ENCODE data around the gene PCED1B.
A peak's percentile ranks its signal among the peaks of the same experiment; 100 is the strongest.
"Not testable (repeated sequence)": the region's sequence is repeated elsewhere in the genome, so short reads cannot be mapped to it uniquely, and the experiment has no call there.

The PCED1B gene, protein sequence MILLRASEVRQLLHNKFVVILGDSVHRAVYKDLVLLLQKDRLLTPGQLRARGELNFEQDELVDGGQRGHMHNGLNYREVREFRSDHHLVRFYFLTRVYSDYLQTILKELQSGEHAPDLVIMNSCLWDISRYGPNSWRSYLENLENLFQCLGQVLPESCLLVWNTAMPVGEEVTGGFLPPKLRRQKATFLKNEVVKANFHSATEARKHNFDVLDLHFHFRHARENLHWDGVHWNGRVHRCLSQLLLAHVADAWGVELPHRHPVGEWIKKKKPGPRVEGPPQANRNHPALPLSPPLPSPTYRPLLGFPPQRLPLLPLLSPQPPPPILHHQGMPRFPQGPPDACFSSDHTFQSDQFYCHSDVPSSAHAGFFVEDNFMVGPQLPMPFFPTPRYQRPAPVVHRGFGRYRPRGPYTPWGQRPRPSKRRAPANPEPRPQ

DNA sequence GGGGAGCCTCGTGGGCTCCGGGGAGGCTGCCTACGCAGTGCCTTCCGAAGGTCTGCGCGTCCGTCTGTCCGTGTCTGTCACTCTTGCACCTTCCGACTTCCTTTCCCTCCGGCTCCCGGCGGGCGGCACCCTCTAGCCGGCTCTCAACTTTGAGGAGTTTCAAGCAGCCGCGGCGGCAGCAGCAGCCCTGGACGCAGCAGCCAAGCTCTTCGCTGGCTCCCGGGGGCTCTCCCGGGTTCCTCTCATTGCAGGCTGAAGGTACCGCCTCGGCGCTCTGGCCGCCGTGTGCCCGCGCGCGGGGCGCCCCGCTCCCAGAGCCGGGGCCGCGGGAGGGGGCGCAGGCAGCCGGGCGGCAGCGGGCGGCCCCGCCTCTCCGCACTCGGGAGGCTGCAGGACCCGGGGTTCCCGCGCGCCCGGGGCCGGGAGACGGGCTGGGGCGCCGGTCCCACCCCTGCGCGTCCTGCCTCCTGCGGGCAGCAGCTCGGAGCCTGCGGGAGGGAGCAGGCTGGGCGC is at the start of gene PCED1B, which contains the start of gene AMIGO2:
PCED1B (plus strand) TSS at position 154 of the 513 bp plus-strand sequence. CDS start 155,443 bp downstream, outside the sequence.
AMIGO2 (minus strand) TSS at position 492 of the 513 bp plus-strand sequence. CDS start 957 bp downstream, outside the sequence.
- DNase-seq, result peak; percentile 77

DNA sequence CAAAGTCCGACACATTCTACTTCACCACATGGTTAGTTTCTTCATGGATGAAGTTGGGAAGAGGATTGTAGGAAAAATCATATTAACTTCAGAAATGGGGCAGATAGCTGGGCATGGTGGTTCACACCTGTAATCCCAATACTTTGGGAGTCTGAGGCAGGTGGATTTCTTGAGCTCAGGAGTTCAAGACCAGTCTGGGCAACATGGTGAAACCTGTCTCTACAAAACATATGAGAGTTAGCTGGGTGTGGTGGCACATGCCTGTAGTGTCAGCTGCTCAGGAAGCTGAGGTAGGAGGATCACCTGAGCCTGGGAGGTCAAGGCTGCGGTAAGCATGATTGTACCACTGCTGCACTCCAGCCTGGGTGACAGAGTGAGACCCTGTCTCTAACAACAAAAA is 49.5 kb upstream of the PCED1B start:
- DNase-seq, result no peak

DNA sequence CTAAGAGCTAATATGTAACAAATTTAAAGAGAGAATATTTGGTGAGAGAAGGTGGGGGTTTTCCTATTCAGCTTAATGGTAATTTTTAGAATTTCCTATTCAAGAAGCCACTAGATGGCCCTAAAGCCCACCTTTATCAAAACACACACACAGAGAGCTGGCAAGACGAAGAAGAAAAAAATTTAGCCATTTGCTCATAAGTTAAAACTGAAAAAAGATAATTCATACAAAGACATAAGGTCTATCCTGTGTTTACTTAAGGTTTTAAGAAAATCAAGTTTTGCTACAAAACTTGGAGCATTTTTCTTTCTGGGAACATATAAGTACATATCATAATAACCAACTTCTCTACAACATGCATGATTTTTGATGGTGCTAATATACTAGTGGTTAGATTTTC is 46.8 kb upstream of the PCED1B start:
- DNase-seq, result peak; percentile 37

DNA sequence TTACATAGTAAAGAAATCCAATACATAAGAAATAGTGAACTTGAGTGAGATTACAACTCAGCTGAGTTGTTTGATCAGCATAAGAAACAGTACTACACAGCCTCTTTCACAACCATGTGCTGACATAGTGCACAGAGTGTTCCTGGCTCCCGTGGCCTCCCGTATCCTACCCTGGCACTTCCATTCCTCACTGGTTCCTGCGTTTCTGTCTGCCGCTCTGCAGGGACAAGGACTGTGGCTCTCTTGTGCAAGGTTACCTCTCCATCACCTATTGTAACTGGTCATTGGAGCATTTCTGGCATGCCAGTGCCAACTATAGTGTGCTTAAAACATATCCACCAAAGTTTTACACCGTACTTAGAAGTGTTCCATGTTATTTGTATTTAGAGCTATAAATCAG is 46.3 kb upstream of the PCED1B start:
- no peak for DNase-seq

DNA sequence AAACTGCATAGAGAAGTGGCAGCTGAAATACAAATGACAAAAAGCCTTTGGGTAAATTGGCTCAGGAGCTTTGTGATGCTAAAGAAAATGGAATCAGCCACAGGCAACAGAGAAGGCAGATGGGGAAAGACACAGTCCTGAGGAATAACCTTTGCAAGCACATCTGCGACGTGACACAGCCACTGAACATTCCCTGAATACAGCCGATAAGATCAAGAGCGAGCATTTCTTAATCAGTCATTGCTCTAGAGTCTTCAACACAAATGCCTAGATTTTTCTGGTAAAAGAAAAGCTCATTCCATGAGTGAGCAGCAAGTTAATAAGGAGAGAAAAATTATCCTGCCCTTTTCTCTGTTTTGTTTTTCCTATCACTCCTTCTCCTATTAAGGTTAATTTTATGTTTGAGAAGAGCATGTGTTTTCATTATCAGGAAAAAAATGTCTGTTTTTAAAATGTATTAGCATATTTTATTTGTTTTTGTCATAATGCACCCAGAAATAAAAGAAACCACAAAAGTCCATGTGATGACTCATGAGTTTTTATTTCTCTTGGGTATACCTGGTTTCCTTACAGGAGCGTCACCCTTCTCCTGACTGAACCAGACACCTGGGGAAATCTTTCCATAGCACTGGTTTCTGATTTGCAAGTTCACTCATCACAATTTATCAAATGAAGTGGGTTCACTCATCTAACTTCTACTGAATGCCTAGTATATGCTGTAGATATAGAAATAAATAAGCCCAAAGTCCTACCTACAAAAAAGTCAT is 45.4 kb upstream of the PCED1B start:
- DNase-seq, result no peak

DNA sequence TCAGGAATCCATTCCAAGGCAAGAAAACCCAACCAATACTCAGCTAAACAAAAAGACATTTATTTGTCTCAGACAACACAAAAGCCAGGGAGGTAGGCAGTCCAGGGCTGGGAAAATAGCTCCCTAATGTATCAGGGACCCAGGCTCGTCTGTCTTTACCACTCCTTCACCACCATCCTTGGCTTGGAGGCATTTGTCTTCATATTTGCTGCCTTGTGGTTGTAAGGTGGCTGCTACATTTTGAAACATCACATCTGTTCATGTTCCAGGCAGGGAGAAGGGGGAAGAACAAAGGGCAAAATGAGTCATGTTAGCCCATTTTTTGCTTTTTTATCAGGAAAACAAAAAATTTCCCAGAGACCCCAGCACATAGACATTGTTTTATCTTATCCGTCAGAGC is 44.8 kb upstream of the PCED1B start:
- no peak for DNase-seq

DNA sequence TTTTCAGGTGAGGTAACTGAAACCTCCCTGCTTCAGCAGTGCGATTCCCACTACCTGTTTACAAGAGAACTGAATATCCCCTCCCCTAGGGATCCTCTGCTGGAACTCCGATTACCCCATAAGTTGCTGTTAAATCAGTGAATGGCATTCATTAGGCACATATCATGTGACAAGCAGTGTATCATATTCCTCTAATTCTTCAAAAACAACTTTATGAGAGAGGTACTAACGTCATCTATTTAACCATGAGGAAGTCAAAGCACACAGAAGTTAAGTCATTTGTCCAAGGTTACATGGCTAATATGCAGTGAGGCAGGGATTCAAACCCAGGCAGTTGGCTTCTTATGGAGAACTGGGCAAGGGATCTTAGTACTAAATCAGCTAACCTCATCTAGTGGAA is 43.9 kb upstream of the PCED1B start:
- no peak for DNase-seq

DNA sequence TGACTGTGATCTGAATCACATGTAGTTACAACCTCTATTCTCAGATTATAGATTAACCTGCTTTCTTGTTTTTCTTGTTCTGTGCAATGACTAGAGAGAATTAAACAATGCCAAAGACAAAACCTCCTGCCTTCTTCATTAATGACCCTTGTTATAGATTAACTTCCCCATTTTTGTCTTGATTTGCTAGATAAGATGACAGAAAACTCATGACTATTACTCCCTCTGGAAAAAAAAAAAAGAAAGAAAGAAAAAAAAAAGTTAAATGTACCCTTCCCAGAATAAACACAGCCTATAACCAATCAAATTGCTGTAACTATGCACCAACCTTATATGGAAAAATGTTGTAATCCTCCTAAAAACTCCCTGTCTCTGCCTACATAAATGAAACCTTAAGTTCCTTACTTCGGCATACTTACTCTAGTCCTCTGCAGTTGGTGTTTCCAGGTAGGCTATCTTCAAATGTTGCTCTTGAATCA is 41.1 kb upstream of the PCED1B start:
- no peak for DNase-seq

DNA sequence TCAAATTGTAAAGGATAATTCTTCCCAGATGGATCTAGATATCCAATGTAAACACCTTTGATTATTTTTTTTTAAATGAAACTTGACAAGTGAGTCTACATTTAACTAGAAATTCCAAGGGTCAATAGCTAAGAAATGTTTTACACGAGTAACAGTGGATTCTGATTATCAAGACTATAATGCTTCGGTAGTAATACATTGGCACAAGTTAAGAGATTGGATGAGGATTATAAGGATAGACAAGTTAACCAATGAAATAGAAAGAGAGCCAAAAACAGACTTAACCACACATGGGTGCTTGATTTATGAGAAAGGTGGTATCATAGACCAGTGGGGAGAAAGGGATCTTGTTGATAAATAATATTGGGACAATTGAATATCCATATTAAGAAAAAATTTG is 40.3 kb upstream of the PCED1B start:
- no peak for DNase-seq

DNA sequence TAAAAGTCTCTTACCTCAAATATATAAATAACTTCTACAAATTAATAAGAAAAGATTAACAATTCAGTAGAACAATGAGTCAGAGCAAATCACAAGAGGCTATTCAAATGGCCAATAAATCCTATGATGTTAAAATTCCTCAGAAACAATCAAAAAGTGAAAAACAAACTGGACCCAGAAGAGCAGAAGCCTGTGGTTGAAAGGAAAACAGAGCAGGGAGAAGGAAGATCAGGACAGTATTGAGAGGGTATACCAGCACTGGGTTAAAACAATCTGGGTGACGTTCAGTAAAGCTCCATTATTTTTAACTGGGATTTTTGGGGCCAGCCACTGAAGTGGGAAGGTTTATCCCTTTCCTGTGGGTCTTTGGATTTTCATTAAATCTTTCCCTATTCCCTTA is 39.7 kb upstream of the PCED1B start:
- DNase-seq, result no peak

DNA sequence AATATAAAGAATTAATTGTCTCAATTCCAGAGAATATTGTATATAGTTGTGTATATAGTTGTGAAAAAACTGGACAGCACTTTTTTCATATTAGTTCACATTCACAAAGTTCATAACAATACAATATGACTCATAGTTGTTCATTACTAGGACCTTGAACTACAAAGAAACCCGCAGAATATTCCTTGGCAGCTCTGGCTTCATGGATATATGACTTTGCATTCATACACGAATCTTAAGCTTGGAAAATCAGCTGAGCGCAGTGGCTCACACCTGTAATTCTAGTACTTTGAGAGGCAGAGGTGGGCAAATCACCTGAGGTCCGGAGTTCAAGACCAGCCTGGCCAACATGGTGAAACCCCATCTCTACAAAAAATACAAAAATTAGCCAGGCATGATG is 38.1 kb upstream of the PCED1B start:
- DNase-seq, result no peak

DNA sequence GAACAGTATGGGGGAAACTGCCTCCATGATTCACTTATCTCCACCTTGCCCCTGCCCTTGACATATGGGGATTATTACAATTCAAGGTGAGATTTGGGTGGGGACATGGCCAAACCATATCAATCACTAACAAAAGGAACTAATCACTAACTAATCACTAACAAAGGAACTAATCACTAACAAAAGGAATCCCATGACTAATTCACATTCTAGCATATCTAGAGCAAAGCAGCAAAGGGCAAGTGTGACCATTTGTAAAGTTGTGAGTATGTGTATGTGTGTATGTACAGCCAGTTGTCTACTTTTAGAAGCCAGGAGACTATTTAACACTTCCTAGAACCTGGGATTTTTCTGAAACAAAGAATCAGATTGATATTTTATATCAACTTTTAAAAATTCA is 30.9 kb upstream of the PCED1B start:
- DNase-seq, result no peak

DNA sequence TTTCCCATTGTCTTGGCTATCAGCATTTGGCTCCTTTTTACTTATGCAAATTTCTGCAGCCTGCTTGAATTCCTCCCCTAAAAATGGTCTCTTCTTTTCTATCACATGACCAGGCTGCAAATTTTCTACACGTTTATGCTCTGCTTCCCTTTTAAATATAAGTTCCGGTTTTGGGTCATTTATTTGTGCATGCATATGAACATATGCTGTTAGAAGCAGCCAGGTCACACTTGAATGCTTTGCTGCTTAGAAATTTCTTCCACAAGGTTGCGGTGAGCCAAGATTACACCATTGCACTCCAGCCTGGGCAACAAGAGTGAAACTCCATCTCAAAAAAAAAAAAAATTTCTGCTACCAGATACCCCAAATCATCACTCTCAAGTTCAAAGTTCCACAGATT is 28.1 kb upstream of the PCED1B start:
- not testable (repeated sequence) for DNase-seq

DNA sequence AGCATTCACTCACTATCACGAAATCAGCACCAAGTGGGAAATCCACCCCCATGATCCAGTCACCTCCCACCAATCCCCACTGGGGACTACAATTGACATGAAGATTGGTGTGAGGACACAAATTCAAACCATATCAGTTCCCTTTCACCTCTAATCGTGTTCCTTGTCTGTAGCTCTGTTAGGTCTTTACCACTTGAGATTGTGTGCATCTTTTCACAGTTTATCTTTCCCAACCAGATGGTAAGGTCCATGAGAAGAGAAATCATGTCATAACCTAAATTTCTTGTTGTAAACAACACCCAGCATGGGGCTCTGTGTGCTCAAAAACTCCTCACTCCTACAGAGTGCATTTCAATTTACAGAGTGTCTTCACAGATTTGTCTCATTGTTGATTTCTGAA is 27.1 kb upstream of the PCED1B start:
- no peak for DNase-seq

DNA sequence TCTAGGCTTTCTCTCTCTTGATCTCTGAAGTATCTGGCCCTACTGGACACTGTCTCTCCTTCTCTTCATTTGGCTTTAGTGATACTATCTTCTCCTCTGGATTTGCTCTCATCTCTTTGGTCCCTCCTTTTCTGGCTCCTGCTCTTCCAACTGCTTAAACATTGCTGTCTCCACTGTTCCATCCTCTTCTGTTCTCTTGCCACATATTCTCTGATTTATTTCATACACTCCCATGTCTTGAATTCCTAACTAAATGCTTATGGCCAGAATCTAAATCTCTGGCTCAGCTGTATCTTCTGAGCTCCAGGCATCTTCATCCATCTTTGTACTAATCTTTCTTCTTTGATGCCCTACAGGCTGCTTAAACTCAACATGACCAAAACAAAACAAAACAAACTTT is 25.5 kb upstream of the PCED1B start:
- no peak for DNase-seq

DNA sequence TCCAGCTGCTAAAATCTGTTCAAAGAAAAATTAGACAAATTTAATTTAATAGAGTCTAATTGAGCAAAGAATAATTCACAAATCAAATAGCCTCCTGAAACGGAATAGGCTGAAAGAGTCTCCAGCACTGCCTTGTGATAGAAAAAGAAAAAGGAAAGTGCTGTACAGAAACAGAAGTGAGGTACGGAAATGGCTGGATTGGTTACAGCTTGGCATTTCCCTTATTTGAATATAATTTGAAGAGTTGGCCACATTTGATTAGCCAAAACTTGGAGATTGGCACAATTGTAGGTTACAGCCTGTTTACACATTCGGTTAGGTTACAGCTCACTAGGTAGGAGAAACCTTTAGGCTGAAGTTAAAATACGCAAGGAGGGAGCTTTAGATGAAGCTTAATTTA is 24.8 kb upstream of the PCED1B start:
- no peak for DNase-seq

DNA sequence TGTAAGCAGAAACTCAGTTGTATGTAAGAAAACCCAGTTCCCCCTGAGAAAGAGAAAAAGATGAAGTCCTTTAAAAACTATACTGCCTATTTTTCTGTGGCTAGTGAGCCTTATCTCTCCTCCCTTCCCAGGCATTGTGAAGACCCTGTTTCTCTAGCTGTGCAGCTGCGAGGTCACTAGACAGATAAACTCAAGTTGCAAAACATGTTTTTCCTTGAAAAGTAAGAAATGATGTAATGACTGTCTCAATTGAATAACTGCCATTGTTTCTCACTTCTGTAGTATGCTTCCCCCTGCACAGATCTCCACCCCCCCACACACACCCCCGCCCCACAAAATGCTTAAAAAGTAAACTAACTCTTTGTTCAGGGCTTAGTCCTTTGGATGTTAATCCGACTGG is 23.6 kb upstream of the PCED1B start:
- not testable (repeated sequence) for DNase-seq

DNA sequence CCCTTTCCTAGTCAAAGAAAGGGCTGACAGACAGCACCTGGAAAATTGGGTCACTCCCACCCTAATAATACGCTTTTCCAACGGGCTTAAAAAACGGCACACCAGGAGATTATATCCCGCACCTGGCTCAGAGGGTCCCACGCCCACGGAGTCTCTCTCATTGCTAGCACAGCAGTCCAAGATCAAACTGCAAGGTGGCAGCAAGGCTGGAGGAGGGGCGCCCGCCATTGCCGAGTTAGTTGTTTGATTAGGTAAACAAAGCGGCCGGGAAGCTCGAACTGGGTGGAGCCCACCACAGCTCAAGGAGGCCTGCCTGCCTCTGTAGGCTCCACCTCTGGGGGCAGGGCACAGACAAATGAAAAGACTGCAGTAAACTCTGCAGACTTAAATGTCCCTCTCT is 22.5 kb upstream of the PCED1B start:
- DNase-seq, result not testable (repeated sequence)

DNA sequence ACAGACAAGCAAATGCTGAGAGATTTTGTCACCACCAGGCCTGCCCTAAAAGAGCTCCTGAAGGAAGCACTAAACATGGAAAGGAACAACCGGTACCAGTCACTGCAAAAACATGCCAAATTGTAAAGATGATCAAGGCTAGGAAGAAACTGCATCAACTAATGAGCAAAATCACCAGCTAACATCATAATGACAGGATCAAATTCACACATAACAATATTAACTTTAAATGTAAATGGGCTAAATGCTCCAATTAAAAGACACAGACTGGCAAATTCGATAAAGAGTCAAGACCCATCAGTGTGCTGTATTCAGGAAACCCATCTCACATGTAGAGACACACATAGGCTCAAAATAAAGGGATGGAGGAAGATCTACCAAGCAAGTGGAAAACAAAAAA is 20.8 kb upstream of the PCED1B start:
- DNase-seq, result not testable (repeated sequence)

DNA sequence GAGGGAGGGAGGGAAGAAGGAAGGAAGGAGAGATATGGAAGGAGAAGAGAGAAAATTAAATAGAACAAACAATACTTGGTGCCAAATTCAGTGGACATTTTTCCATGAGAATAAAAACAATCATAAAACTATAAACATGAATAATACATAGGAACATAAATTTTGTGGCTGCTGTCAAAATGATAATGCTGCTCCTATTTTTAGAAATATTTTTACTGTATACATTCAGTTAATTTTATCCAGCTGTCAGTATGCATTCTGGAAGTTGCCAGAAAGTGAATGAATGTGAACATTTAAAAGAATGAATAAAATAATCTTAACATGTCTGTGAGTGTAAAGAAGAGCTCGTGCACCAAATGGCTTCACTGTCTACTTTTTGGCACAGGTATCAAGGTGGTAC is 13.9 kb upstream of the PCED1B start:
- no peak for DNase-seq

DNA sequence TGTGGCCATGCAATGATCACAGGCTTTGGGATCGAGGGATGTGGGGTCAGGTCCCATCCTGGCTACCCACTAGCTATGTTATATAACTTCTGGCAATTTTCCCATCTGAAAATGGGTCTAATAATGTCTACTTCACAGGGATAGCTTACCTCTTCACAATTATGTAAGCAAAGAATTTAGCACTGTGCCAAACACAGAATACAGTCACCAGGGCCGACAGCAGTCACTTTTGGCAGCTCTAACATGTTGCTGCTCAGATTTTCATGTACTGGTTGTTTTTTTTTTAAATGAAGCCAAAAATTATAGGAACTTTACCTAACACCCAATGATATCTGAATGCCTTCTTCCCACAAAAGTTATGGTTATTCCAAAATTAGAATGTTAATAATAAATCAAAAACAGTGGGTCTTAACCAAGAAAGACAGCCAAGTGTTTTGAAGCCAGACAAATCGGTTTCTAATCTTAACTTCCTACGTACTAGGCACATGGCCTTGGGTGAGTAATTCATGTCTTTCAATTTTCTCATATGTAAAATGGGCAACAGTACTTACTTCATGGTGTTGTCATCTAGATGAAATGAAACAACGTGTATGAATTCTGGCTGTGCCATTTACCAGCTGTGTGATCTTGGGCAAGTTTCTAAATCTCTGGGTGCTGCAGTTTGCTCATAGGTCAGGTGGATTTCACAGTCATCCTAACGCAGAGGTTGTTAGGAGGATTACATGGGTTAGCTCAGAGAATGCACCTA is 13.0 kb upstream of the PCED1B start:
- no peak for DNase-seq

DNA sequence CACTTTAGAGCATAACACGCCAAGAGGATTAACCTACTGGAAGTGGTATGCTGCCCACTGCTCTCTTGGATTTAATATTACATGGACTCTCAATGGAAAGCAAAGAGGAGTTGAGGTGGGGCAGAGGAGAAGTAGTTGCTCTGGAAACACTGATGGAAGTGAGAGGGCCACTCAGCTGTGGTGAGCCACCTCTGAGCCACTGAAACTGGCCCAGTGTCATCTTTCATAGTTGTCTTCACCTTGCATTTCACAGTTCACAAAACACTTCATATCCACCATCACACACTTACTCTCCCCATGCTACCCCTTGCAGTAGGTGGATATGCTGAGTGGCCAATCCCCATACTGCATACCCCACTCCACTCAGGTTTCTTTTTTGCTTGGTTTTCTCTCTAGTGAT is 12.2 kb upstream of the PCED1B start:
- no peak for DNase-seq

All from CD4-positive, alpha-beta T cell treated with Interleukin-17A for 4 hours (primary cell).